ENCODE data around the gene FAM98B.
A peak's percentile ranks its signal among the peaks of the same experiment; 100 is the strongest.
"Not testable (repeated sequence)": the region's sequence is repeated elsewhere in the genome, so short reads cannot be mapped to it uniquely, and the experiment has no call there.

FAM98B gene

GRCh38 chr15:38453971-38454695 is at the start of gene FAM98B:
Gene FAM98B, plus strand, starts transcription at chr15:38454127. Its CDS starts 35 bp downstream, at chr15:38454162.
- peak; percentile 75 for DNase-seq

GRCh38 chr15:38406436-38406835 is 47.5 kb upstream of the FAM98B start:
- no peak for DNase-seq

GRCh38 chr15:38408576-38408975 is 45.4 kb upstream of the FAM98B start:
- no peak for DNase-seq

GRCh38 chr15:38411902-38412301 is 42.0 kb upstream of the FAM98B start:
- DNase-seq, result no peak

- DNase-seq, result no peak
Observed at GRCh38 chr15:38412466-38412865, 41.5 kb upstream of the FAM98B start.

GRCh38 chr15:38414357-38414756 is 39.6 kb upstream of the FAM98B start:
- peak; percentile 63 for DNase-seq

GRCh38 chr15:38421069-38421690 is 32.7 kb upstream of the FAM98B start:
- no peak for DNase-seq

- no peak for DNase-seq
Observed at GRCh38 chr15:38424101-38424552, 29.8 kb upstream of the FAM98B start.

GRCh38 chr15:38425269-38425668 is 28.7 kb upstream of the FAM98B start:
- no peak for DNase-seq

GRCh38 chr15:38427380-38427779 is 26.5 kb upstream of the FAM98B start:
- DNase-seq, result no peak

- DNase-seq, result no peak
Observed at GRCh38 chr15:38430106-38430760, 23.7 kb upstream of the FAM98B start.

- DNase-seq, result no peak
Observed at GRCh38 chr15:38436993-38437392, 16.9 kb upstream of the FAM98B start.

GRCh38 chr15:38437603-38438002 is 16.3 kb upstream of the FAM98B start:
- not testable (repeated sequence) for DNase-seq

GRCh38 chr15:38438031-38438986 is 15.6 kb upstream of the FAM98B start:
- DNase-seq, result no peak

- DNase-seq, result no peak
Observed at GRCh38 chr15:38440353-38441129, 13.4 kb upstream of the FAM98B start.

- DNase-seq, result no peak
Observed at GRCh38 chr15:38441130-38441519, 12.8 kb upstream of the FAM98B start.

- no peak for DNase-seq
Observed at GRCh38 chr15:38454696-38455090, 766 bp downstream of the FAM98B start.

- DNase-seq, result no peak
Observed at GRCh38 chr15:38455092-38455491, 1.2 kb downstream of the FAM98B start.

GRCh38 chr15:38458646-38459045 is 4.7 kb downstream of the FAM98B start:
- DNase-seq, result no peak

- no peak for DNase-seq
Observed at GRCh38 chr15:38459480-38459879, 5.6 kb downstream of the FAM98B start.

- no peak for DNase-seq
Observed at GRCh38 chr15:38460543-38460942, 6.6 kb downstream of the FAM98B start.

Data from NCI-H1694 (cell line).